Measurements from ENCODE around the gene TUBGCP3.
A peak's percentile ranks its signal among the peaks of the same experiment; 100 is the strongest.
"Not testable (repeated sequence)": the region's sequence is repeated elsewhere in the genome, so short reads cannot be mapped to it uniquely, and the experiment has no call there.

Gene TUBGCP3, protein sequence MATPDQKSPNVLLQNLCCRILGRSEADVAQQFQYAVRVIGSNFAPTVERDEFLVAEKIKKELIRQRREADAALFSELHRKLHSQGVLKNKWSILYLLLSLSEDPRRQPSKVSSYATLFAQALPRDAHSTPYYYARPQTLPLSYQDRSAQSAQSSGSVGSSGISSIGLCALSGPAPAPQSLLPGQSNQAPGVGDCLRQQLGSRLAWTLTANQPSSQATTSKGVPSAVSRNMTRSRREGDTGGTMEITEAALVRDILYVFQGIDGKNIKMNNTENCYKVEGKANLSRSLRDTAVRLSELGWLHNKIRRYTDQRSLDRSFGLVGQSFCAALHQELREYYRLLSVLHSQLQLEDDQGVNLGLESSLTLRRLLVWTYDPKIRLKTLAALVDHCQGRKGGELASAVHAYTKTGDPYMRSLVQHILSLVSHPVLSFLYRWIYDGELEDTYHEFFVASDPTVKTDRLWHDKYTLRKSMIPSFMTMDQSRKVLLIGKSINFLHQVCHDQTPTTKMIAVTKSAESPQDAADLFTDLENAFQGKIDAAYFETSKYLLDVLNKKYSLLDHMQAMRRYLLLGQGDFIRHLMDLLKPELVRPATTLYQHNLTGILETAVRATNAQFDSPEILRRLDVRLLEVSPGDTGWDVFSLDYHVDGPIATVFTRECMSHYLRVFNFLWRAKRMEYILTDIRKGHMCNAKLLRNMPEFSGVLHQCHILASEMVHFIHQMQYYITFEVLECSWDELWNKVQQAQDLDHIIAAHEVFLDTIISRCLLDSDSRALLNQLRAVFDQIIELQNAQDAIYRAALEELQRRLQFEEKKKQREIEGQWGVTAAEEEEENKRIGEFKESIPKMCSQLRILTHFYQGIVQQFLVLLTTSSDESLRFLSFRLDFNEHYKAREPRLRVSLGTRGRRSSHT

GRCh38 chr13:112587764-112588489, at the start of gene TUBGCP3:
Gene TUBGCP3, minus strand, starts transcription at chr13:112588153. Its CDS starts 173 bp downstream, at chr13:112587980.
- DNase-seq: peak; percentile 99

- no peak for DNase-seq
Observed at GRCh38 chr13:112637017-112637801, 49.3 kb upstream of the TUBGCP3 start.

- no peak for DNase-seq
Observed at GRCh38 chr13:112636401-112636975, 48.5 kb upstream of the TUBGCP3 start.

GRCh38 chr13:112635323-112635722, 47.4 kb upstream of the TUBGCP3 start:
- DNase-seq: no peak

DNA sequence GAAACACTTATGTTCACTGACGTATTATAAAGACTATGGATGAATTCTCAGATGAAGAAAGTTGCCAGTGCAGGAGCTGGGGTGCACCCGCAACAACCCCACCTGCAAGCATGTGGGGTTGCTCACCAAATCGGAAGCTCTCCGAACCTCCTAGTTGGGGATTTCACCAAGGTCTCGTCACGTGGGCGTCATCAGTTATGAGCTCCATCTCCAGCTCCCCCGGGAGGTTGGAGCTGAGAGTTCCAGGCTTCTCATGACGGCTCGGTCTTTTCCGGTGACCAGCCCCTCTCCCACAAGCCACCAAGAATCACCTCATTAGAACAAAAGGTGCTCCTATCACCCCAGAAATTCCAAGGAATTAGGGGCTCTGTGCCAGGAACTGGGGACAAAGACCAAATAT, 46.1 kb upstream of the TUBGCP3 start:
- DNase-seq: no peak

GRCh38 chr13:112630226-112630625, 42.3 kb upstream of the TUBGCP3 start:
- not testable (repeated sequence) for DNase-seq

GRCh38 chr13:112629161-112629560, 41.2 kb upstream of the TUBGCP3 start:
- no peak for DNase-seq

GRCh38 chr13:112627613-112628012, 39.7 kb upstream of the TUBGCP3 start:
- not testable (repeated sequence) for DNase-seq

GRCh38 chr13:112627161-112627560, 39.2 kb upstream of the TUBGCP3 start:
- no peak for DNase-seq

GRCh38 chr13:112626761-112627160, 38.8 kb upstream of the TUBGCP3 start:
- no peak for DNase-seq

GRCh38 chr13:112626124-112626523, 38.2 kb upstream of the TUBGCP3 start:
- no peak for DNase-seq

DNA sequence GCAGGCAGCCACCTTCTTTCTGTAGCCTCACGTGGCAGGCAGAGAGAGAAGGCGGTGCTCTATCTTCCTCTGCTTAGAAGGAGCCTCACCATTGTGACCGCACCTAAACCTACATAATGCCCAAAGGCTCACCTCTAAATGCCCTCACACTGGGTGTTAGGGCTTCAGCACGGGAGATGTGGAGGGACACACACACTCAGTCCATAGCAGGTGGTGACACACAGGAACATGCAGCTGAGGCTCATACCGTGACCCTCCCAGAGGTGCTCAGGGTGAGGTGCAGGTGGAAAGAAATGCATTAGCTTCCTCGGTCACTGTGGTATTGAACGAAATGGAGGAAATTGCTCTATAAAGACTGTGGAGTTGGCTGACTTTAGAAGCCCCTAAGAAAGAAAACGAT, 37.7 kb upstream of the TUBGCP3 start:
- DNase-seq: no peak

GRCh38 chr13:112624602-112625430, 36.9 kb upstream of the TUBGCP3 start:
- DNase-seq: no peak

DNA sequence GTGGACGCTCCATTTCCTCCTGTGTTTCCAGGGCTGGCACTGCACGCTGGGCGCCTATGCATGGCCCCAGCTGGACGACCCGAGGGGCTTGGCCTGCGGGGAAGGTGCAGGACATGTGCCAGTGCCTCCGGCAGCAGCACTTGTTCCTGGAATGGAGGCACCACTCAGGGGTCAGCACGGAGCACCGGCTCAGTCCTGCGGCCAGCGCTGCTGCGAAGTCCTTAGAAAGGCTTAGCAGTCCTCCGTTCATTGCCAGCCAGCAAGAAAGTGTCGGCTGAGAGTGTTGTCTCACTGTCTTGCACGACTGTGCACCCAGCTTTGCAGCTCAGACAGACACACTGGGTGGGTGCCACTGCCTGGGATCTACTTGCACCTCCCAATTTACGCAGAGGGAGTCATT, 36.1 kb upstream of the TUBGCP3 start:
- no peak for DNase-seq

- DNase-seq: no peak
Observed at GRCh38 chr13:112623051-112623711, 35.2 kb upstream of the TUBGCP3 start.

GRCh38 chr13:112622375-112622774, 34.4 kb upstream of the TUBGCP3 start:
- DNase-seq: no peak

DNA sequence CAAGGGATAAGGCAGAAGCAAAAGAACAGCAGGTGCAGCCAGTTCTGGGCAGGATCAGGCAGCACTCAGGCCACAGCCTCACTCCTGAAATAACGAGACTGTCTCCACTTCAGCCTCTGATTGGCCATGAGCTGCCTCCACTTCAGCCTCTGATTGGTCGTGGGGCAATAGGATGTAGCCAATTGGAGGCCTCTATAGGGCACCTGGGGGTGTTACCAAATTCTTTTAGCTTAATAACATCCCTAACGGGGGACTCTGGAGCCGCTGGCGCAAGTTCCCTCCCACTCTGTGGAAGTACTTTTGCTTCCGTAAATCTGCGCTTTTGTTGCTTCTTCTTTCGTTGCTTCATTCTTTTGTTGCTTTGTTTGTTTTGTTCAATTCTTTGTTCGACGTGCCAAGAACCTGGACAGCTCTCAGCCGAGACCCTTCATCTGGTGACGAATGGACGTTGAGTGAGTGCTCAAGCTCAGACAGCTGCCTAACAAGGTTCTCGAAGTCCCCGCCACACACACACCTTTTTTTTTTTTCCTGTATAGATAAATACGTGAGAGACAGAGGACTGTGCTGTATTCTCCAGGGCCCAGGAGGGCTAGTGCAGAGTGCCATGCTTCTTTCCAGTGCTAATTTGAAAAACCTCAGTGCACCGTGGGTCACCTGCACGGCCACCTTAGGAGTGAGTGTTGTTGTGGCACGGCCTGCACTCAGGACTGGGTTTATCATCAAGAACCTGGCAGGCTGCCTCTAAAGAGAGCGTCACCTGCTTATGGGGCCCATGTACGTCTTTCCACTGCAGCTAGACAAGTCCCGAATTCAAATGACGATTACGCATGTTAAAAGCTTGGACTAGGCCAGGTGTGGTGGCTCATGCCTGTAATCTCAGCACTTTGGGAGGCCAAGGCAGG, 32.0 kb upstream of the TUBGCP3 start:
- DNase-seq: peak; percentile 100

DNA sequence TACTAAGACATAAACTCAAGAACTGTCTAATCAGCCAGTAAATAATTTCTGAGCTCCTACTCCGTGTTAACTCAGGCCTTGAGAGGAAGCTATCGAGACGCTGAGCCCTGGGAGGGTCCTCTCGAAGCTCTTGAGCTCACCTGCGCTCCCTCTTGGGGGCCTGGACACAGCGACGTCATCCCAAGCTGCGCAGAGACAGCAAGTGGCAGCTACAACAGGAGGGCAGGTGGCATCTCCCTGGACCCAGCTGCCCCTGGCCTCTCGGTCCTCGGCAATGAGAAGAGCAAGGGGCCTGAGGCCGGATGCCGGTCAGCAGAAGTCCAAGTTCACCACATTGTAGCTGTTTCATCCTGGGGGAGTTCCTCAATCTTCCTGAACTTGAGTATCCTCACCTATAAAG, 30.5 kb upstream of the TUBGCP3 start:
- DNase-seq: no peak

DNA sequence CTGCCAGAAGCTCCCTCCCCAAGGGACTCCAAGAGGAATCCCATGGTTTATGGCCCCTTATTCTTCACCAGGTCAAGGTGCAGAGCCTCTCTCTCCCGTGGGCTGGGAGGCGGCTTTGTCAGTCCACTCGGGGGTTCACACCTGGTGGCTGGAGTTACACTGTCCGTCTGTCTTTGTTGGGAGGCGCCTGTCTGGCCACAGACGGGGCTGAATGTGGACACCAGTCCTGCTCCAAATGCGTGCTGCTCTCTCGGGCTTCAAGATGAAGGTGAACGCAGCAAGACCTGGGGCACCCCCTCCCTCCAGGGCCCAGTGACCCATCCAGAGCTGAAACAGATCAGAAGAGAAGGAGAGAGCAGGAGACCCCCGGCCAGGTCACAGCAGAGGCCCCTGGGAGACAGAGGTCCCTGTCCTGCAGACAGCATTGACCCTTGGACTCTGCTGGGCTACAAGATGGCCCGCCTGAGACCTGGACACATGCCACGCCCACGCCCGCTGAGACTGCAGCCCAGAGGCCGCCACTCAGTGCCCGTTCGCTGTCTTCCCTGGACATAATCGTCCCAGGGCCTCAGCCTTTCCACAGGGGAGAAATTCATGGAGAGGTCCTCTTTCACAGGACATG, 29.9 kb upstream of the TUBGCP3 start:
- DNase-seq: no peak
